Breast epithelium (tissue), 4 donors: ENCODE measurements around the gene CUL7. TPM values are rescaled to one million over a fixed set of nuclear protein-coding genes. Genes with fewer than 3 reads are reported as not detected.

Source experiments
- DNase-seq, 2 donors: peaks; one replicate each; pipeline ENCODE4 v3.0.0-alpha.2; 2019; ENCODE audit warnings: low spot score in 2 of 2
- H3K27ac ChIP-seq, 2 donors: fragments of 200-600 bp; sonication (generic) in 1 of 2; one replicate each; pipeline ENCODE4 v1.5.1; 2016 to 2019; ENCODE audit warnings: mild to moderate bottlenecking in 1 of 2
- H3K27me3 ChIP-seq, 2 donors: fragments of 200-600 bp; sonication (generic) in 1 of 2; one replicate each; pipeline versions ENCODE4 v1.5.1 to v1.6.0; 2017 to 2019; ENCODE audit warnings: control low read depth in 1 of 2, mild to moderate bottlenecking in 1 of 2
- H3K36me3 ChIP-seq: fragments of 200-600 bp; one replicate; pipeline ENCODE4 v1.5.1; 2019
- H3K4me1 ChIP-seq, 2 donors: fragments of 200-600 bp; sonication (generic); one replicate each; pipeline ENCODE4 v1.5.1; 2016 to 2019; ENCODE audit warnings: control low read depth in 1 of 2
- H3K4me3 ChIP-seq, 3 donors: fragments of 200-600 bp; sonication (generic); 1 replicate in 2 of 3; 2 replicates in 1 of 3; pipeline ENCODE4 v1.5.1; 2016 to 2019; ENCODE audit warnings: mild to moderate bottlenecking in 3 of 3, moderate library complexity in 2 of 3
- H3K9me3 ChIP-seq, 2 donors: fragments of 200-600 bp; sonication (generic) in 1 of 2; one replicate each; pipeline ENCODE4 v1.5.1; 2016 to 2019; ENCODE audit warnings: control low read depth in 1 of 2
- CTCF ChIP-seq, 3 donors: fragments of 450-650 bp; IDR thresholded peaks; one replicate each; pipeline ENCODE4 v1.5.1; 2016 to 2017; ENCODE audit warnings: antibody characterized with exemption in 3 of 3, mild to moderate bottlenecking in 3 of 3, moderate library complexity in 3 of 3
- POLR2A ChIP-seq: fragments of 450-650 bp; IDR thresholded peaks from one replicate; pipeline ENCODE4 v1.6.1; 2016; ENCODE audit warnings: antibody characterized with exemption, mild to moderate bottlenecking, moderate library complexity
- POLR2AphosphoS5 ChIP-seq, 3 donors: sonication (generic); formaldehyde crosslinking; IDR thresholded peaks; one replicate each; pipeline ENCODE4 v1.6.1; 2017; ENCODE audit warnings: antibody characterized with exemption in 3 of 3
- intact Hi-C: fragments of 100-400 bp; cut with DNase I; formaldehyde crosslinking; loops from one replicate; pipeline ENCODE4 v1.15.1; 2023; ENCODE audit warnings: low total_unique reads
- total RNA-seq, 3 donors: library from RNA; depleted of rRNA; stranded (reverse); fragments of >200 nt; gene quantifications; one replicate each; pipeline ENCODE4 v1.1.0, GENCODE V29; 2016

The CUL7 gene
- total RNA-seq, 3 donors from 2014 or later, result 12.6 to 21.4 (median 19.3) TPM

GRCh38 chr6:43054206-43054943, 724 bp upstream of the CUL7 start:
- Histone ChIP-seq H3K36me3 (no peaks in the 10 kb centered on the region), H3K27ac (peak overlapping the region; percentile 82 to 96), H3K9me3 (no peaks in the 10 kb centered on the region), H3K4me1 (peaks cover 0 to 19% of the 10 kb centered on the region in 2 donors), H3K4me3 (peak overlapping the region; percentile 60 to 88 (median 74)), H3K27me3 (no peaks in the 10 kb centered on the region)
- DNase-seq, result peak in 1 of 2 donors; percentile 53
- intact Hi-C loops, result no loop called here
- TF ChIP-seq POLR2A, result no peak
- no peak for TF ChIP-seq CTCF (IDR thresholded peaks at IDR 0.05)
- no peak for TF ChIP-seq POLR2AphosphoS5 (IDR thresholded peaks at IDR 0.05)

GRCh38 chr6:43052842-43053544, 658 bp downstream of the CUL7 start:
- intact Hi-C loops, result no loop called here
- Histone ChIP-seq H3K36me3 (no peaks in the 10 kb centered on the region), H3K27me3 (no peaks in the 10 kb centered on the region), H3K4me3 (peak overlapping the region; percentile 60 to 88 (median 74)), H3K9me3 (no peaks in the 10 kb centered on the region), H3K27ac (peak overlapping the region; percentile 82 to 96), H3K4me1 (peaks cover 0 to 13% of the 10 kb centered on the region in 2 donors)
- TF ChIP-seq POLR2A, result no peak
- TF ChIP-seq CTCF (IDR thresholded peaks at IDR 0.05), result no peak
- TF ChIP-seq POLR2AphosphoS5 (IDR thresholded peaks at IDR 0.05), result no peak
- peak in 1 of 2 donors; percentile 31 for DNase-seq

- intact Hi-C loops, result no loop called here
- DNase-seq, result no peak
- H3K9me3 ChIP-seq, result no peaks in the 10 kb centered on the region
Measured at GRCh38 chr6:43052225-43052841, 1.3 kb downstream of the CUL7 start.

GRCh38 chr6:43050981-43051380, 2.7 kb downstream of the CUL7 start:
- Histone ChIP-seq H3K4me3 (no peak overlapping the region), H3K27ac (no peak overlapping the region), H3K4me1 (peaks cover 0 to 9% of the 10 kb centered on the region in 2 donors), H3K36me3 (no peaks in the 10 kb centered on the region), H3K27me3 (no peaks in the 10 kb centered on the region), H3K9me3 (no peaks in the 10 kb centered on the region)
- no peak for TF ChIP-seq POLR2A
- no peak for TF ChIP-seq POLR2AphosphoS5 (IDR thresholded peaks at IDR 0.05)
- TF ChIP-seq CTCF (IDR thresholded peaks at IDR 0.05), result no peak
- no peak for DNase-seq
- intact Hi-C loops, result no loop called here

More at GRCh38 chr6:43052225-43052841, 1.3 kb downstream of the CUL7 start:
- no peaks in the 10 kb centered on the region for H3K27me3 ChIP-seq
- peaks cover 0 to 9% of the 10 kb centered on the region in 2 donors for H3K4me1 ChIP-seq
- H3K4me3 ChIP-seq, result peak overlapping the region in 2 of 3 donors; percentile 60 to 88
- TF ChIP-seq CTCF (IDR thresholded peaks at IDR 0.05) (no peak), POLR2A (no peak), POLR2AphosphoS5 (IDR thresholded peaks at IDR 0.05) (no peak)
- H3K27ac ChIP-seq, result peak overlapping the region; percentile 82 to 96
- no peaks in the 10 kb centered on the region for H3K36me3 ChIP-seq
